RWPE2 (cell line): ENCODE measurements around the gene USP3.

Experiments used
- ATAC-seq: fragments of 200-7000 bp; cut with Tn5 transposase; 3 replicates; pipeline ENCODE4 v1.9.1; 2021; ENCODE audit warnings: low read depth
- DNase-seq: peaks from one replicate; pipeline ENCODE4 v3.0.0-alpha.2; 2020; ENCODE audit warnings: low spot score
- H3K27ac ChIP-seq: fragments of 450-650 bp; 2 replicates; pipeline ENCODE4 v1.5.1; 2017; ENCODE audit warnings: mild to moderate bottlenecking; ENCODE audit not compliant: poor library complexity, severe bottlenecking
- H3K27me3 ChIP-seq: fragments of 250-450 bp; sonication (Bioruptor Pico); 2 replicates; pipeline ENCODE4 v1.5.1; 2021; ENCODE audit warnings: mild to moderate bottlenecking, moderate library complexity; ENCODE audit not compliant: insufficient read depth, poor library complexity, severe bottlenecking
- H3K36me3 ChIP-seq: fragments of 250-450 bp; sonication (Bioruptor Pico); 2 replicates; pipeline ENCODE4 v1.5.1; 2020; ENCODE audit warnings: low read depth, mild to moderate bottlenecking, moderate library complexity
- H3K4me1 ChIP-seq: fragments of 250-450 bp; sonication (Bioruptor Pico); 2 replicates; pipeline ENCODE4 v1.5.1; 2021; ENCODE audit warnings: mild to moderate bottlenecking, moderate library complexity; ENCODE audit not compliant: insufficient read depth, poor library complexity, severe bottlenecking
- H3K4me3 ChIP-seq: fragments of 250-450 bp; sonication (Bioruptor Pico); 2 replicates; pipeline ENCODE4 v1.5.1; 2021; ENCODE audit warnings: mild to moderate bottlenecking, moderate library complexity; ENCODE audit not compliant: severe bottlenecking
- H3K9me3 ChIP-seq: fragments of 250-450 bp; sonication (Bioruptor Pico); 2 replicates; pipeline ENCODE4 v1.5.1; 2021; ENCODE audit warnings: mild to moderate bottlenecking, moderate library complexity; ENCODE audit not compliant: severe bottlenecking
- TF ChIP-seq, protein P1 (sequence below): fragments of 450-650 bp; IDR thresholded peaks from one replicate; pipeline ENCODE4 v1.5.1; 2017; ENCODE audit warnings: mild to moderate bottlenecking, moderate library complexity; ENCODE audit not compliant: poor library complexity, severe bottlenecking

USP3 gene, protein sequence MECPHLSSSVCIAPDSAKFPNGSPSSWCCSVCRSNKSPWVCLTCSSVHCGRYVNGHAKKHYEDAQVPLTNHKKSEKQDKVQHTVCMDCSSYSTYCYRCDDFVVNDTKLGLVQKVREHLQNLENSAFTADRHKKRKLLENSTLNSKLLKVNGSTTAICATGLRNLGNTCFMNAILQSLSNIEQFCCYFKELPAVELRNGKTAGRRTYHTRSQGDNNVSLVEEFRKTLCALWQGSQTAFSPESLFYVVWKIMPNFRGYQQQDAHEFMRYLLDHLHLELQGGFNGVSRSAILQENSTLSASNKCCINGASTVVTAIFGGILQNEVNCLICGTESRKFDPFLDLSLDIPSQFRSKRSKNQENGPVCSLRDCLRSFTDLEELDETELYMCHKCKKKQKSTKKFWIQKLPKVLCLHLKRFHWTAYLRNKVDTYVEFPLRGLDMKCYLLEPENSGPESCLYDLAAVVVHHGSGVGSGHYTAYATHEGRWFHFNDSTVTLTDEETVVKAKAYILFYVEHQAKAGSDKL

GRCh38 chr15:63504247-63504978, at the start of gene USP3:
Gene USP3 (plus strand): TSS chr15:63504593. CDS start chr15:63504740, 147 bp downstream.
- Histone ChIP-seq H3K27me3 (no peaks in the 10 kb centered on the region), H3K27ac (peak within 1 kb of the TSS; percentile 94), H3K36me3 (no peaks in the 10 kb centered on the region), H3K9me3 (no peaks in the 10 kb centered on the region), H3K4me3 (peak within 1 kb of the TSS; percentile 93), H3K4me1 (peaks cover 51% of the 10 kb centered on the region)
- TF ChIP-seq, protein P1, sequence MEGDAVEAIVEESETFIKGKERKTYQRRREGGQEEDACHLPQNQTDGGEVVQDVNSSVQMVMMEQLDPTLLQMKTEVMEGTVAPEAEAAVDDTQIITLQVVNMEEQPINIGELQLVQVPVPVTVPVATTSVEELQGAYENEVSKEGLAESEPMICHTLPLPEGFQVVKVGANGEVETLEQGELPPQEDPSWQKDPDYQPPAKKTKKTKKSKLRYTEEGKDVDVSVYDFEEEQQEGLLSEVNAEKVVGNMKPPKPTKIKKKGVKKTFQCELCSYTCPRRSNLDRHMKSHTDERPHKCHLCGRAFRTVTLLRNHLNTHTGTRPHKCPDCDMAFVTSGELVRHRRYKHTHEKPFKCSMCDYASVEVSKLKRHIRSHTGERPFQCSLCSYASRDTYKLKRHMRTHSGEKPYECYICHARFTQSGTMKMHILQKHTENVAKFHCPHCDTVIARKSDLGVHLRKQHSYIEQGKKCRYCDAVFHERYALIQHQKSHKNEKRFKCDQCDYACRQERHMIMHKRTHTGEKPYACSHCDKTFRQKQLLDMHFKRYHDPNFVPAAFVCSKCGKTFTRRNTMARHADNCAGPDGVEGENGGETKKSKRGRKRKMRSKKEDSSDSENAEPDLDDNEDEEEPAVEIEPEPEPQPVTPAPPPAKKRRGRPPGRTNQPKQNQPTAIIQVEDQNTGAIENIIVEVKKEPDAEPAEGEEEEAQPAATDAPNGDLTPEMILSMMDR: peak; percentile 49
- ATAC-seq: peak; percentile 62
- DNase-seq: peak; percentile 94

DNA sequence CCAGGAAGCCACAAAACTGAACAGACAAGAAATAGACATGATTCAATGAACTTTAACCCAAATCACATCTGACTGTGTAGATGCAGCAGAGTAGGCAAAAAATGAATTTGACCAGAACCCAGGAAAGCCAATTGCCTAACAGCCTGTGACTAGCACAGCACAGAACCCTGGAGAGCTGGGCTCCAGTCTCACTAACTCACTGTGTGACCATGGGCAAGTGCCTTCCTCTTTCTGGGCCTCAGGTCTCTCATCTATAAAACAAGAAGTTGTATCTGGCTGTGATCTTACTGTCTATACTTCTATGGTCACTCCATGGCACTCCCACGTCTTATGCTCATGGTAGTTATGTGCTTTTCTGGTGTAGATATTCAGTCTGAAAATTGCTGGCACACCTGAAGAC, 48.1 kb upstream of the USP3 start:
- H3K36me3 ChIP-seq: no peaks in the 10 kb centered on the region

DNA sequence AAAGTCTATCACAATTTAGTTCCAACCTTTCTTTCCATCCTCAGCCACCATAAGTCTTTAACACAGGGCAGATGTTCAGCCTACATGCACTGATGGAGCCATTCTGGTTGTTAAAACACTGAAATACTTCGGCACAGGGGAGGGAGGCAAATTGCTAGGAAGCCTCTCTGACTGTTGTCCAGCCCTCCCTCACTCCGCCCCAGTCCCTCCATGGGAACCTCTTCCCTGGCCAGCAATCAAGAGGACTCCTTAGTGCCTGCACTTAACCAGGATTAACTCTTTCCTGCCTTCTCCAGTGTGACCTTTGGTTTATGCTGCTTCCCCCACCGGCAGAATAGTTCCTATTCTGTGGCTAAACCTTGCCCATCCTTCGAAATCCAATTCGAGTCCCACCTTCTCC, 47.0 kb upstream of the USP3 start:
- Histone ChIP-seq H3K36me3 (no peaks in the 10 kb centered on the region), H3K27me3 (no peaks in the 10 kb centered on the region), H3K27ac (no peak overlapping the region), H3K4me3 (no peak overlapping the region), H3K4me1 (no peaks in the 10 kb centered on the region), H3K9me3 (no peaks in the 10 kb centered on the region)
- ATAC-seq: no peak
- DNase-seq: no peak
- TF ChIP-seq, protein P1: no peak

More for the DNA sequence above, 48.1 kb upstream of the USP3 start:
- Histone ChIP-seq H3K27ac (no peak overlapping the region), H3K27me3 (no peaks in the 10 kb centered on the region), H3K9me3 (no peaks in the 10 kb centered on the region), H3K4me1 (no peaks in the 10 kb centered on the region), H3K4me3 (no peak overlapping the region)
- no peak for DNase-seq
- TF ChIP-seq, protein P1: no peak
- ATAC-seq: no peak

GRCh38 chr15:63458026-63458425, 46.4 kb upstream of the USP3 start:
- no peak for DNase-seq
- TF ChIP-seq, protein P1: no peak
- Histone ChIP-seq H3K9me3 (no peaks in the 10 kb centered on the region), H3K27ac (no peak overlapping the region), H3K4me3 (no peak overlapping the region), H3K4me1 (no peaks in the 10 kb centered on the region), H3K27me3 (no peaks in the 10 kb centered on the region), H3K36me3 (no peaks in the 10 kb centered on the region)
- ATAC-seq: no peak
